HEK293T (cell line): ENCODE results near the gene SLC16A11.
"Not testable (repeated sequence)": the region's sequence is repeated elsewhere in the genome, so short reads cannot be mapped to it uniquely, and the experiment has no call there.

Experiments used
- CTCF ChIA-PET: fragments of 350-600 bp; formaldehyde crosslinking; extraction: SDS; loops from one replicate; lab custom pipeline; 2021; ENCODE audit warnings: antibody characterized with exemption, inconsistent platforms; lab: Yijun Ruan, JAX
- POLR2A ChIA-PET: fragments of 350-600 bp; formaldehyde crosslinking; extraction: SDS; loops from one replicate; lab custom pipeline; 2020; ENCODE audit warnings: antibody characterized with exemption, inconsistent platforms; lab: Yijun Ruan, JAX
- DNase-seq: peaks from one replicate; pipeline ENCODE4 v3.0.0; 2012; ENCODE audit warnings: mixed read lengths; ENCODE audit errors: extremely low spot score
- ARNT ChIP-seq: fragments of 450-650 bp; IDR thresholded peaks from 2 replicates; pipeline ENCODE4 v1.6.1; 2017; ENCODE audit warnings: mild to moderate bottlenecking
- BHLHE40 ChIP-seq: fragments of 450-650 bp; IDR thresholded peaks from 2 replicates; pipeline ENCODE4 v1.6.1; 2016; ENCODE audit warnings: mild to moderate bottlenecking, moderate library complexity, borderline replicate concordance
- CTBP1 ChIP-seq: fragments of 450-650 bp; IDR thresholded peaks from 2 replicates; pipeline ENCODE4 v1.6.1; 2016; ENCODE audit warnings: borderline replicate concordance
- ELF4 ChIP-seq: fragments of 450-650 bp; IDR thresholded peaks from 2 replicates; pipeline ENCODE4 v1.6.1; 2017; ENCODE audit warnings: antibody characterized with exemption
- FOXA1 ChIP-seq: fragments of 450-650 bp; IDR thresholded peaks from 2 replicates; pipeline ENCODE4 v1.6.1; 2016; ENCODE audit warnings: mild to moderate bottlenecking
- FOXK2 ChIP-seq: fragments of 450-650 bp; IDR thresholded peaks from 2 replicates; pipeline ENCODE4 v1.6.1; 2016; ENCODE audit warnings: mild to moderate bottlenecking
- FOXM1 ChIP-seq: fragments of 450-650 bp; IDR thresholded peaks from 2 replicates; pipeline ENCODE4 v1.6.1; 2017; ENCODE audit warnings: mild to moderate bottlenecking, borderline replicate concordance
- HDGF ChIP-seq: fragments of 450-650 bp; IDR thresholded peaks from 2 replicates; pipeline ENCODE4 v1.6.1; 2017; ENCODE audit warnings: antibody characterized with exemption, borderline replicate concordance
- L3MBTL2 ChIP-seq: fragments of 450-650 bp; conservative IDR thresholded peaks from 2 replicates; pipeline ENCODE4 v1.6.1; 2016; ENCODE audit warnings: mild to moderate bottlenecking
- LEF1 ChIP-seq: fragments of 450-650 bp; IDR thresholded peaks from 2 replicates; pipeline ENCODE4 v1.6.1; 2017; ENCODE audit warnings: mild to moderate bottlenecking, borderline replicate concordance
- NFRKB ChIP-seq: fragments of 450-650 bp; IDR thresholded peaks from 2 replicates; pipeline ENCODE4 v1.6.1; 2016; ENCODE audit warnings: mild to moderate bottlenecking, moderate library complexity
- PKNOX1 ChIP-seq: fragments of 450-650 bp; IDR thresholded peaks from 2 replicates; pipeline ENCODE4 v1.6.1; 2016
- SP1 ChIP-seq: fragments of 450-650 bp; IDR thresholded peaks from 2 replicates; pipeline ENCODE4 v1.6.1; 2017
- SUZ12 ChIP-seq: fragments of 450-650 bp; IDR thresholded peaks from 2 replicates; pipeline ENCODE4 v1.6.1; 2016; ENCODE audit warnings: mild to moderate bottlenecking
- TARDBP ChIP-seq: fragments of 450-650 bp; IDR thresholded peaks from 2 replicates; pipeline ENCODE4 v1.6.1; 2016
- ZNF384 ChIP-seq: fragments of 450-650 bp; IDR thresholded peaks from 2 replicates; pipeline ENCODE4 v1.6.1; 2016

The SLC16A11 gene

GRCh38 chr17:7047566-7047965 lies 3.7 kb upstream of the SLC16A11 start:
- POLR2A ChIA-PET: interaction anchor here (3.8 kb wide), 1 partner anchor 11 kb away, joined by 33 read pairs; the partner anchor contains the start of gene SLC16A13
- DNase-seq: no peak
- TF ChIP-seq HDGF: no peak
- no peak for TF ChIP-seq SP1
- no peak for TF ChIP-seq LEF1
- TF ChIP-seq ELF4: no peak
- no peak for TF ChIP-seq PKNOX1
- TF ChIP-seq BHLHE40: no peak
- TF ChIP-seq ZNF384: no peak
- no peak for TF ChIP-seq SUZ12
- no peak for TF ChIP-seq L3MBTL2
- TF ChIP-seq FOXK2: no peak
- TF ChIP-seq ARNT: no peak
- TF ChIP-seq NFRKB: no peak
- CTCF ChIA-PET: interaction anchor here (0.6 kb wide), 1 partner anchor 640 kb away, joined by 3 read pairs; no protein-coding TSS in a partner anchor

- not testable (repeated sequence) for DNase-seq
- POLR2A ChIA-PET: interaction anchor here (0.7 to 3.8 kb wide), 9 partner anchors 10 to 283 kb away, joined by 3 to 33 read pairs (median 4); partner anchors contain the start of genes ACADVL, DLG4, NEURL4 and RNASEK
- CTCF ChIA-PET: interaction anchor here (0.5 to 2.4 kb wide), 13 partner anchors 11 to 250 kb away, joined by 3 to 25 read pairs (median 4); partner anchors contain the start of genes ASGR1 and SLC16A13
Measured at GRCh38 chr17:7046725-7047397, 3.0 kb upstream of the SLC16A11 start.

- CTCF ChIA-PET: interaction anchor here (0.5 to 2.4 kb wide), 15 partner anchors 11 to 251 kb away, joined by 3 to 25 read pairs (median 4); partner anchors contain the start of genes ASGR1 and SLC16A13
- TF ChIP-seq FOXM1: no peak
- TF ChIP-seq BHLHE40: no peak
- TF ChIP-seq TARDBP: no peak
- TF ChIP-seq SUZ12: no peak
- TF ChIP-seq PKNOX1: no peak
- TF ChIP-seq HDGF: no peak
- TF ChIP-seq ELF4: no peak
- no peak for TF ChIP-seq CTBP1
- no peak for TF ChIP-seq ZNF384
- TF ChIP-seq FOXK2: no peak
- no peak for TF ChIP-seq FOXA1
- no peak for TF ChIP-seq LEF1
- TF ChIP-seq L3MBTL2: no peak
- TF ChIP-seq NFRKB: no peak
- TF ChIP-seq ARNT: no peak
- TF ChIP-seq SP1: no peak
- DNase-seq: no peak
- POLR2A ChIA-PET: interaction anchor here (0.7 to 3.8 kb wide), 11 partner anchors 10 to 515 kb away, joined by 3 to 33 read pairs (median 4); partner anchors contain the start of genes ACADVL, DLG4, NEURL4 and RNASEK
Measured at GRCh38 chr17:7046127-7046724, 2.3 kb upstream of the SLC16A11 start.

- CTCF ChIA-PET: interaction anchor here (0.6 to 2.4 kb wide), 14 partner anchors 10 to 887 kb away, joined by 3 to 25 read pairs (median 4); partner anchors contain the start of genes ASGR1 and SLC16A13
- TF ChIP-seq ARNT (no peak), BHLHE40 (no peak), LEF1 (no peak), ZNF384 (no peak), NFRKB (no peak), HDGF (no peak), FOXM1 (no peak), FOXK2 (no peak), SUZ12 (no peak), TARDBP (no peak), FOXA1 (no peak), PKNOX1 (no peak), SP1 (no peak), L3MBTL2 (no peak), CTBP1 (no peak), ELF4 (no peak)
- DNase-seq: no peak
- POLR2A ChIA-PET: interaction anchor here (0.7 to 3.8 kb wide), 11 partner anchors 9 to 515 kb away, joined by 3 to 33 read pairs (median 4); partner anchors contain the start of genes ACADVL, DLG4, NEURL4 and RNASEK
Measured at GRCh38 chr17:7045492-7046126, 1.7 kb upstream of the SLC16A11 start.

GRCh38 chr17:7043182-7043496 lies 753 bp downstream of the SLC16A11 start:
- no peak for TF ChIP-seq TARDBP
- no peak for TF ChIP-seq PKNOX1
- TF ChIP-seq FOXM1: no peak
- TF ChIP-seq NFRKB: no peak
- no peak for TF ChIP-seq SP1
- TF ChIP-seq L3MBTL2: no peak
- DNase-seq: no peak
- ChIA-PET POLR2A (no interaction called here), CTCF (no interaction called here)
